GM19099 (cell line): ENCODE data around the gene TWSG1.

ENCODE experiments used
- POLR2A ChIP-seq: IDR thresholded peaks from 3 replicates; pipeline ENCODE4 v1.6.1; 2011; ENCODE audit warnings: low read depth; ENCODE audit not compliant: insufficient read length; ENCODE audit errors: extremely low read depth

TWSG1 gene

DNA sequence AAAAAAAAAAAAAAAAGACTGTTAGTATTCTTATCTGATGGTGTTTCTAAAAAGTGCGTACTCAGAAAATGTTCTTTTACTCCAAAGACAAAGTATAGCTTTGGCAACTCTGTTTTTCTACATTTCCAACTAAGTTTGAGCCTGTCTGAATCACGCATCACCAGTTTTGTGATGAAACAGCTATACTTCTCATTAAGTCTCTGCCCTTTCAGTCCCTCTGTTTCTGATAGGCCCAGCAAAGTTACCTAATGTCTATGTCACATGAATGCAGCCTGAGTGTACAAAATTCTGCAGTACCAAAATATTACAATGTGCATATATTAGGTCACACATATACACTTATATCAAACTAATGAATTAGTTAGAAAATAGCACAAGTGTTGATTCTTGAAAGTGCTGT lies 22.4 kb downstream of the TWSG1 start:
- no peak for TF ChIP-seq POLR2A

DNA sequence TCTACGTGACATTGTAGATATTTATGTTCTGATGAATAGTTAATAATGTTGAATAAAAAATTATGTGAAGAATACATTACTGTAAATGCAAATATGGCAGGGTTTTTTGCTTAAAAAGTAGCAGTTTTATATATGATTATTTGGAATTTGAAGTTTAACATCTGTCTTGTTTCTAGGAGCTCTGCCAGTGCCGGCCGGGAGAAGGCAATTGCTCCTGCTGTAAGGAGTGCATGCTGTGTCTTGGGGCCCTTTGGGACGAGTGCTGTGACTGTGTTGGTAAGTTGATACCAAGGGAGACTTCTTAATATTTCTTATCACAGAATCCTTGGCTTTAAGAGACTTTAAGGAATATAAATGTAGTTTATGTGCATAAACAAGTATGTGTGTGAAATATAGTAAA lies 25.2 kb downstream of the TWSG1 start:
- no peak for TF ChIP-seq POLR2A

DNA sequence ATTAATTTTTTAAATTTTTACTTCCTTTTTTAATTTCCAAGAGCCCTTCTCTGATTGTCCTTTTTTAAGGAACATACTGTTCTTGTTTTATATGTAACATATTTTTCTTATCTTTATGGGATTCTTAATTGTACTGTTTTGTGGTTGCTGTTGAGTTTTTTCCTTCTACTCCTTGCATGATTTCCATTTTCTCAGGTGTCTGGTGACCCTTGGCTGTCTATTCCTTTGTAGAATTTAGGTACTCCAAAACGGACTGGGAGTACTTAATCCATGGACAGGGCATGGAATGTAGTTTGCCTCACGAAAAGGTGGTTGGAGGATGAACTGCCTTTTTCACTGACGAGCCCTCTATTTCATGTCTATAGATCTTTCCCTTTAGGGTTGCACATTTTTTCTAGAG lies 26.6 kb downstream of the TWSG1 start:
- no peak for TF ChIP-seq POLR2A

DNA sequence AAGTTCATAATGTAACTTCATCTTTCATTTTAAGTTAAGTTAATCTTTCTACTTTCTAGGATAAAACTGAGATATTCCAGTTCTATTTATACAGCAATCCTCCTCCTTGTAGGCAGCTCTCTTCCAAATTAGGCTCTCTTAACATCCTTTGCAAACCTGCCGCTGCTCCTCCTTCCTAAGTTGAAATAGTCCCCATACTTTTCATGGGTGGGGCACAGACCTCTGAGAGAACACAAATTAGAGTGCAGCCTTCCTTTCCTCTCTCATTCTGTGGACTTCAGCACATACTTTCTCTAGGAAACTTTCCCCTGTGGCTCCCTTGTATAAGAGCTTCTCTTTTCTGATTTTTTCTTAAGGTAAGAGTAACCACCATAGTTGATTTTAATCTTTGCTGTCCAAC lies 28.3 kb downstream of the TWSG1 start:
- no peak for TF ChIP-seq POLR2A

DNA sequence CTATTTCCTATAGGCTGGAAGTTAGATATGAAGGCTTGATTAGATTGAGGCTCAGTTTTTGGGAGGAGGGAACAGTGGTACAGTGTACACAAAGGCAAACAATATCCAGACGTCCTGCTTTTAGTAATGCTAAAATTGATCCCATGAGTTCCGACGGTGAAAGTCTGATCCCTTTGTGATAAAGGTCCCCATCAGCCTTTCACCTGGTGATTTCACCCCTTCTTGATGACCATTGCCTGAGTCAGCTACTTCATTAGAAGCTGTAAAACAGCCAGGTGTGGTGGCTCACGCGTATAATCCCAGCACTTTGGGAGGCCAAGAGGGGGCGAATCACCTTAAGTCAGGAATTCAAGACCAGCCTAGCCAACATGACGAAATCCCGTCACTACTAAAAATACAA lies 29.7 kb downstream of the TWSG1 start:
- no peak for TF ChIP-seq POLR2A

DNA sequence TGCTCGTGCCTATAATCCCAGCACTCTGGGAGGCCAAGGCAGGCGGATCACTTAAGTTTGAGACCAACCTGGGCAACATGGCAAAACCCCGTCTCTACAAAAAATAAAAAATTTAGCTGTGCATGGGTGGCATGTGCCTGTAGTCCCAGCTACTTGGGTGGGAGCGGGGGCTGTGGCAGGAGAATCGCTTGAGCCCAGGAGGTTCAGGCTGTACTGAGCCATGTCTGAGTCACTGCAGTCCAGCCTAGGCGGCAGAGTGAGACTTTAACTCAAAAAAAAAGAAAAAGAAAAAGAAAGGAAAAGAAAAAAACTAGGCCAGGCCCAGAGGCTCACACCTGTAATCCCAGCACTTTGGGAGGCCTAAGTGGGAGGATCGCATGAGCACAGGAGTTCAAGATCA lies 30.8 kb downstream of the TWSG1 start:
- TF ChIP-seq POLR2A: no peak

DNA sequence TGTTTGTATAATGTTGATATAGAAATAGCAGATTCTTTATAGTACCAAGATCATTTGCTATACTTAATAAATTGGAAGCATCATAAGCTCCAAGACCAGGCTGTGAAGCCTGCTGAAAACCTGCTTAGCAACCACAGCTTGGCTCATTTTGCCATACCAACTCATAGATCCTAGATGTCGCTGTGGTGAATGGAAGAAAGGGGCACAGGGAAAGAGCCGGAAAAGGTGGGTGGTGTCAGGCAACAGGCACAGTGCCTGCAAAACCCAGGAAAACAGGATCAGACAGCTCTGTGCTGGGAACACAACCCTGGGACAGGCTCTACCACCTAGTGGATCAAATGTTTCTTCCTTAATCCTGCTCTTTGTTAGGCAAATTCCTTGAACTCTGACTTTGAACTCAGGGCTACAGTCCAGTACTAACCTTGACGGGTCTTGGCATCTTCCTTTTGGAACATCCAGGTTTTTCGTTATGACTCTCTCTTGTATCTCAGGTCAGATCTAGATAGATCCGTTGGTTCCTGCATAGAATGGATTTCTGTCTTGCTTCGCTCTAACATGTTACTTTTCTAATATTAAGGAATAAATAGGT lies 31.6 kb downstream of the TWSG1 start:
- TF ChIP-seq POLR2A: no peak

DNA sequence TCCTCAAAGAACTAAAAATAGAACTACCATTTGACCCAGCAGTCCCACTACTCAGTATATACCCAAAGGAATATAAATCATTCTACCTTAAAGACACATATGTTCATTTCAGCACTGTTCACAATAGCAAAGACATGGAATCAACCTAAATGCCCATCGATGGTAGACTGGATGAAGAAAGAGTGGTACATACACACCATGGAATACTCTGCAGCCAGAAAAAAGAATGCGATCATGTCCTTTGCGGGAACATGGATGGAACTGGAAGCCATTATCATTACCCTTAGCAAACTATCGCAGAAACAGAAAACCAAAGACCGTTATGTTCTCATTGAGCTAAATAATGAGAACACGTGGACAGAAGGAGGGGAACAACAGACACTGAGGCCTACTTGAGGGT lies 44.5 kb downstream of the TWSG1 start:
- no peak for TF ChIP-seq POLR2A

DNA sequence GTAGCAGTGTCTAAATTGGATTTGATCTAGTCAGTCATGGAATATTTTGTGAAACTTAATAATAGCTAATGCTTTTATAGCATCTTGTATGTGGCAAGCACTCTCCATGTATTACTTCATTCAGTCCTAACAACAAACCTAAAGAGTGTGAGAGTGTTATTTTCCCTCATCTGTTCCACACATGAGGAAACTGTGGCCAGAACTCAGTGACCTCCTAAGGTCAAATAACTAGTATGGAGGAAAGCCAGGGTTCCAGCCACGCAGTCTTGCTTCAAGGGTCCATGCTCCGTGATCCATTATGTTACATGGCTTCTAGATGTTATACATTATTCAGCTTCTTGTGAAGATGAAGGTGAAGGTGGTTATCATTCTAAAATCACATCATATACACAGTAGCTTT lies 45.5 kb downstream of the TWSG1 start:
- TF ChIP-seq POLR2A: no peak

DNA sequence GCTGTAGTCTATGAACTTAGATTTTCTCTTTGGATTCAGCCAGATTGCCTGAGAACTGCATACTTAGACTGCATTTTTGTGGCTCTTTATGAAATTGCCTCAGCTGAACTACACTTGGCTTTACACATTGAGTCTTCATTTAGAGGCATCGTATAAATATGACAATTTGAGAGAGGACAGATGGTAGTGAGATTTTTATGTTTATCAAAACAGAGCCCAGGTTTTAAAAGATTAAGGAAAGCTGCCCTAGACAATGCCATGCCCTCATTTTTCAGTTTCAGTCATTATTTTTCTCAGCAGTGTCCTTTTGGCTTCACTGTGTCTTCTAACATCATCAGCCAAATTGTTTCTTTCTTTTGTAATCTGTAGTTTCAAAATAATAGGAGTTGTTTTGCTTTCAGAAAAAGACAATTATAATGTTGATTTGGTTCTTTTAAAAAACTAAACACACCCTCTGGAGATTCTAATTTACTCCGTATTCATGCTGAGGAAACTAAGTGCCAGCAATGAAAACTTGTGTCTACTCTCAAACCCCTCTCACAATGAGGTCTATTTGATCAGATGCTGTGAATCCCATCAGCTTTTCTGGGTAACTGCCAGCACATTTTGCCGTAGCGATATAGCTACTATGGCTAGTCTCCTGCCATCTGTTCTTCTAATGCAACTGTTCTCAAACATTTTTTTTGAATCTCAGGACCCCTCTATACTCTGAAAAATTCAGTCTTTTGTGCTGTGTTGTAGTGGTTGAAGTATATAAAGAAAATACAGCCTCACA lies 46.2 kb downstream of the TWSG1 start:
- no peak for TF ChIP-seq POLR2A

DNA sequence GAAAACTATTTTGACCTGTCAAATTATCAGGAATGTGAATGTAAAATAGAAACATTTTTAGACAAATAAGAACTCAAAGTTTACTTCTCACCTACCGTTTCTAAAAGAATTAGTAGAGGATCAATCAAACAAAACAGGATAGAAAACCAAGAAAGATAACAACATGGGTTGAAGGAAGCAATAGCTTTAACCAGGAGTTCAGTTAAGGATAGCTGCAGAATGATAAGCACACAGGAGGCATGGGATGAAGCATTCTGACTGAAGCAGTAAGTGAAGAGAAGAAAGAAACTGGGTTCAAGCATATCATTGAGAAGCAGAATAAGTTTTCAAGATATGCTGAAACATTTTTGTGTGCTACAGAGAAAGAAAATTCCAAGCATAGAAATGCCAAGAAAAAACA lies 52.3 kb downstream of the TWSG1 start:
- TF ChIP-seq POLR2A: no peak

DNA sequence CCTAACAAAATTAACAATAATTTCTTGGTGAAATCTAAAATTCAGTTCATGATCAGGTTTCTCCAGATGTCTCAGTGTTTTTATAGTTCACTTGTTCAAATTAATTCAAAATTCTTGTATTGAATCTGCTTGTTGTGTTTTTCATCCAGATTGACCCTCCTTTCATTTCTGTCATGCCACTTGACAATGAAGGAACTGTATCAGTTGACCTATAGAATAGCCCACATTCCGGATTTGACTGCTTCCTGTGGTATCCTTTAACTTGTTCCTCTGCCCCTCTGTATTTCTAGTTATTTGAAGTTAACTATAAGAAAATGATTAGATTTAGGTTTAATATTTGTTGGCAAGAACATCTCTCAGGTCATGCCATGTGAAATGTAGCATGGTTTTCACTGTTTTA lies 53.3 kb downstream of the TWSG1 start:
- TF ChIP-seq POLR2A: no peak

DNA sequence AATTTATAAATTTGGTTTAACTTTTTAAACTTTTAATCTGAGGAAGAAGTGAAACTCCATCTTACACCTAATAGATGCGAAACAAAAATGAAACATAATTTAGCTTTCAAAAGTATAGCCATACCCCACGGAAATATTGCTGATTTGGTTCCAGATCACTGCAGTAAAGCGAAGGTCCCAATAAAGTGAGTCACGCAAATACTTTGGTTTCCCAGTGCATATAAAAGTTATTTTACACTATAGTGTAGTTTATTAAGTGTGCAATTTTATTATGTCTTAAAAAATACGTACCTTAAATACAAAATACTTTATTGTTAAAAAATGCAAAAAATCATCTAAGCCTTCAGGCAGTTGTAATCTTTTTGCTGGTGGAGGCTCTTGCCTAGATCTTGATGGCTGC lies 55.1 kb downstream of the TWSG1 start:
- TF ChIP-seq POLR2A: no peak

DNA sequence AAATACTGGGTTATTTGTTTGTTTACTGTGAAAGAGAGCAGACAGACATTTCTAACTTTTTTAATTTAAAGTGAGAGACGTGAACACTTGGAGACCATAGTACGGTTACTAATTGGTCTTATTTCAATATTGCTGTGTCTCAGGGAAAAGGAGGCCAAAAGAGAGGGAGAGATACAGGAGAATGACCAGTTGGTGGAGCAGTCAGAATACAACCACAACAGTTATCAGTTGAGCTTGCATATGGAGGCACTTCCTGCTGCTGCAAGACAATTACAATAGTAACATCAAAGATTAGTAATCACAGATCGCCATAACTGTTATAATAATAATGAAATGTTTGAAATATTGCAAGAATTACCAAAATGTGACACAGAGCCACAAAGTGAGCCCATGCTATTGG lies 58.2 kb downstream of the TWSG1 start:
- no peak for TF ChIP-seq POLR2A

DNA sequence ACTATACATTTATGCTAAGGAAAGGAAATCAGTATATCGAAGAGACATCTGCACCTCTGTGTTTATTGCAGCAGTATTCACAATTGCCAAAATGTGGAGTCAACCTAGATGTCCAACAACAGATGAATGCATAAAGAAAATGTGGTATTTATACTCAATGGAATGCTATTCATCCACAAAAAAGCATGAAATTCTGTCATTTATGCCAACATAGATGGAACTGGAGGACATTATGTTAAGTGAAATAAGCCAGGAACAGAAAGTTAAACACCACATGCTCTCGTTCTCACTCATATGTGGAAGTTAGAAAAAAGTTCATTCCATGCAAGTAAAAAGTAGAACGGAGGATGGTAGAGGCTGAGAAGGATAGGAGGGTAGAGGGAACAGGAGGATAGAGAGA lies 59.5 kb downstream of the TWSG1 start:
- TF ChIP-seq POLR2A: no peak

DNA sequence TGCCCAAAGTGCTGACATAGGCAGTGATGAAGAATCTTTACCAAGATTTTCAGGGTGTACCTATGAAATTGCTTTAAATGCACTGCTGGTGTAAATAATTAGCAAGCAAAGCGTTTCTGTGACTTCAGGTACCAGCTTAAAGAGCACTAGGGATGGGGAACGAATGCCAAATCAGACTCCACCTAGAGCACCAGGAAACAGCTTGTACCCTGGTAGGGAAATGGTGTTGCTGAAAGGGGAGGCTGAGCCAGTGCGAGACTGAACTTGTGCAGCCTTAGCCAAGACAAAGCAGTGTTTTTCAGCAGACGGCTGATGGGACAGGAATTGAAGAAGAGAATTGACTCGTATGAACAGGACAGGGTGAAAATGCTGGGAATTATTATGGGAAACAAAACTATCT lies 65.6 kb downstream of the TWSG1 start:
- TF ChIP-seq POLR2A: no peak

DNA sequence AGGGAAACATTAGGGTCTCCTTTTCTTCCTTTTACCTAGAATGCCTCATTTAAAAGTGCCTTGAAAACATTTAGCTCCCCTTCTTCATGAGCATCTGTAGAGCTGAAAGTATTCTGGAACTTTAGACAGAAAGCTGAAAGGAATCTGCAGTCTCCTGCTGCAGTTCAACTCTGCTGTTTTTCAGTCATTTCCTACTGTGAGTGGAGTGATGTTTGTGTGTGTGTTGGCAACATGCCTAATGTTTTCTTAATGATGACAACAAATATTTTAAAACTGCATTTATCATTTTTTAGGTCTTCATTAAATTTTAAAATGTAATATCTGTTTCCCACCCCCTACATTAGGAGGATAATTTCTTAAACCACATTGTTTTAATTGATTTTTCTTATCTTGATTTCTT lies 66.6 kb downstream of the TWSG1 start:
- no peak for TF ChIP-seq POLR2A
